Measurements from ENCODE around the gene TRAF3IP1.
"Not testable (repeated sequence)": the region's sequence is repeated elsewhere in the genome, so short reads cannot be mapped to it uniquely, and the experiment has no call there.

TRAF3IP1 gene

DNA sequence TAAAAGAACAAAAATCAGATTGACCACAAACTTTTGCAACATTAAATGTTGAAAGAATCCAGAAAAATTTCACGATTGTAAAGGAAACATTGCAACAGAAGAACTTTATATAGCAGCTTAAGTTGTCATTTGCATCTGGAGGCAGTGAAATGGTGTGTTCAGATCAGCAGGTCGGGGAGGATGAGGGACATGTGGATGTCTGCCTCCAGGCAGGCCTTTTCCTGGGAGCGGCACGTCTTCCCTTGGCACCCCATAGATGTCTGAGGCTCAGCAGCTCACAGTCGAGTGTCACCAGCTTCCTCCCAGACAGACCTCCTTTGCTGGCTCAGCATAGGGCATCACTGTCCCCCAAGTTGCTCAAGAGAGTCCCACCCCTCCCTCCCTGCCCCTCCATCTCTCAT, 62.1 kb downstream of the TRAF3IP1 start:
- DNase-seq: no peak

DNA sequence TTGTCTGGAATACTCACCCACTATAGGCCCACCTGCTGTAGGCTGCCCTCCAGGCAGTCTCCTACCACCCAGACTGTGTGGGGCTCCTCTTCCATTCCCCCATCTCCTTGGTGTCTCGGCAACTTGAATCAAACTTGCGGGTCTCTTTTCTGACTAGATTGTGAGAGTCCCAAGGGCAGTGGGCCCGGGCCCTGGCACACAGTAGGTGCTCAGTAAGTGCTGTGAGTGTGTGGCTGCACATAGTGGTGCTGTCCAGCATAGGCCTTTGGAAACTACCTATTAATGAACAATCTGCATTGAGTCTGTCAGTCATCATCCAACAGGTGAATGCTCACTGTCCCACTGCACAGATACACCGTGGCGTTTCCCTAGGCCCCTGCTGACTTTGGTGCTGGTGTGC, 62.8 kb downstream of the TRAF3IP1 start:
- no peak for DNase-seq

GRCh38 chr2:238383743-238384380, 63.5 kb downstream of the TRAF3IP1 start:
- no peak for DNase-seq

GRCh38 chr2:238387332-238387731, 67.0 kb downstream of the TRAF3IP1 start:
- DNase-seq: no peak

DNA sequence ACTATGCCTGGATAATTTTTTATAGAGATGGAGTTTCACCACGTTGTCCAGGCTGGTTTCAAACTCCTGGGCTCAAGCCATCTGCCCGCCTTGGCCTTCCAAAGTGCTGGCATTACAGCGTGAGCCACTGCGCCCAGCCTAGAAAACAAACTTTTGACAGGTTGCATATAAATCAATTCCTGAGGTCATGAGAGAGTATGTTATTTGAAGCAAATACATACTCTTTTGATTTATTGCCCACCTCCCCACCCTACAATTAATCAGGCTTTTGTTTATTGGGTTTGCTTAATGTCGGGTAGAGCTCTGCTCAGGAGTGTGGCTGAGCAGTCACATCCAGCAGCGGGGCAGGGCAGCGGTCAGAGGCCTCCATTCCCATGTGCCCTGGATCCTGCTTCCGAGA, 68.5 kb downstream of the TRAF3IP1 start:
- DNase-seq: no peak

DNA sequence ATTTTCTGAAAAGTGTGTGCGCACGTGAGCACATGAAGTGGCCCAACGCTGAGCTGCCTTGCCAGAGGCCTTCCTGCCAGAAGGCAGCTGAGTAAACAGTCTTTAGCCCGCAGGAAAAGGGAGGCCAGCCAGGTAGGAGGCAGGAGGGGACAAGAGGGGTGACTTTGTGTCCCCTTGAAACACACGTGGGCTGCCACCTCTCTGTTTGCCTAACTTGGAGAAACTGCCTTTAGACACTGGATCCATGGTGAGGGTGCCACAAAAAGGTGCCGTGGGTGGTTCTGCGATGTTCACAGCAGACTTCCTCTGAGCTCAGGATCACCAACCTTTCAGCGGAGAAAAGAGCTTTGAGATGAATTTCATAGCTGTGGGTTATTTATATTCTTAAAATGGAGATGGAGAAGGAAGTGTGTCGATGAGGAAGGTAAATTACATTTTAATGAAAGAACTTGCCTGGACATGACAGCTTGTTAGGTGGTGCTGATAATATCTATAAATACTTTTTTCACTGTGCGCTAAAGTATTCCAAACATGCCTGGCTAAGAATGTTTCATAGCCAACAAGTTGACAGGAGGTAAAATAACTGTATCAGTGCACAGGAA, 69.8 kb downstream of the TRAF3IP1 start:
- DNase-seq: no peak

GRCh38 chr2:238391042-238391689, 70.8 kb downstream of the TRAF3IP1 start:
- DNase-seq: no peak

GRCh38 chr2:238396663-238397062, 76.3 kb downstream of the TRAF3IP1 start:
- no peak for DNase-seq

GRCh38 chr2:238397356-238397755, 77.0 kb downstream of the TRAF3IP1 start:
- DNase-seq: no peak

DNA sequence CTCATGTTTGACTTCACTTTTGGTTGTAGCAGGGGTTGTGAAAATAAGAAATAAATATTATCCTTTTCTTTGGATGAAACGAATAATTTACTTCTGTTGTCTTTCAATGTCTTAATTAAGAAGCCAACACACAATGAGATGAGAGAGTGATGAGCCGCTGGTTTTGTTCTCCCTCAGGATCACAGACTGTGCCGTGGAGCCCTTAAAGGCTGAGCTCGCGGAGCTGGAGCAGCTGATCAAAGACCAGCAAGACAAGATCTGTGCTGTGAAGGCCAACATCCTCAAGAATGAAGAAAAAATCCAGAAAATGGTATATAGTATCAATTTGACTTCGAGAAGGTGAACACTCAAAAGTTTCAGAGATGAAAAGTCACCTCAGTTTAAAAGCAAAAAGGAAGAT, 78.3 kb downstream of the TRAF3IP1 start:
- DNase-seq: no peak

- DNase-seq: no peak
These were observed 78.8 kb downstream of the TRAF3IP1 start for GRCh38 chr2:238399094-238399493.

- DNase-seq: no peak
These were observed 81.2 kb downstream of the TRAF3IP1 start for GRCh38 chr2:238401551-238401950.

DNA sequence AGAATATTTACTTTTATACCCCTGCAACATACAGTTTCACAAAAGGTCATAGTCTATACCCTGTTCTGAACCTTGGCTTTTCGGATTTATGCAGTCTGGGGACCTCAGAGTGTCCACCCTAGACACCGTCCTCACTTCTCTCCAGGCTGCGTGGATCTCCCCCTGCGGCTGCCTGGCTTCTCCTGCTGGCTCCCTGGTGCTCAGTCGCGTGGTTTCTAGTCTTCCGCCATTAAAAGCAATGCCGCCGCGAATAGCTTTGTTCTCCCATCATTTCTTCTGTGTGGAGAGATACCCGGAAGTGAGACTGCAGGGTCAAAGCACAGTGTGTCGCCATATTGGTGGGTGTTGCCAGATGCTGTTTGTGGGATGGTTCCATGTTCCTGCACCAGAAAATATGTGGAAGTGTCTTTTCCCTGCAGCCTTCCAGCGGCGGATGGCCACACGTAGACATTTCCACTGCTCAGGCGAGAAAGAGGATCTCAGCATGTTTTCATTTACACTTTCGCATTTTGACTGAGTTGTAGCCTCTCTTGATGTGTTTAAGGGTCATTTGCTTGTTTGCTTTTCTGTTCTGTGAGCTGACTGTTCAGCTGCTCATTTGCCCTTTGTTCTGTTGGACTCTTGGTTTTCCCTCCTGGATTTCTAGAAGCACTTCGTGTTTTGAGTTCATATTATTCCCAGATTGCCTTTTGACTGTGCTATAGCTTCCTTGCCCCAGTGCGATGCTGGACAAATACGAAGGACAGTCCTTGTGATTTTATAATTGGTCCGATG, 83.5 kb downstream of the TRAF3IP1 start:
- DNase-seq: no peak

DNA sequence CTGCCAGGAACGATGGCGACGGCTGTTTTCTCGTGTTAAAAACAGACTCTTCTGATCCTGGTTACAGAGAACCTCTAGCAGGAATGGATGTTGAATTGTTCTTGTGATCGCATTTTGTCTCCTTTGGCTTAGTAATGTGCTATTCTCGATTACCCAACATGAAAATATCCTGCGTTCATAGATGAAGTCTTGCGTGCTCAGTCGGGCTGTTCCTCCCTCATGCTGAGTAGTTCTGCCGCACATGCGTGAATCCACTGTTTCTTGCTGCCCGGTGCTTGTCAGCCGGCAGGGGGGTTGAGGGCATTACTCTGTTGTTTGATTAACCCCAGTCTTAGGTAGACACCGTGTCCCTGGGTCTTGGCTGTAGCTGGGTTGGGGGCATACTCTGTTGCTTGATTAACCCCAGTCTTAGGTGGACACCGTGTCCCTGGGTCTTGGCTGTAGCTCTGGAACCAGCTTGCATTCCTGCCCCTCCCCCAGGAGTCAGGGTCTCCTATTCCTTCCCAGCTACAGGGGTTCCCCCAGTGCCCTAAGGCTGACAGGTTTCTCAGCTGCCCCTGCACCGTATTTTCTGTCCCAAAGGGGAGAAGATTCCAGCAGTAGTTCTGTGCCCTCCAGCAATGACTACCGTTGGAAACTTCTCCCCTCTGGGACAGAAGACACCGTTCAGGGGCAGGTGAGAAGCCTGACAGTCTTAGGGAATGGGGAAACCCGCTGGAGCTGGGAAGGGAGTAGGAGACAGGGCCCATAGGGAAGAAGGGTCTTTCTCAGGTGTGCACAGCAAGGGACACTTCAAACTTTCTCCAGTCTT, 84.3 kb downstream of the TRAF3IP1 start:
- no peak for DNase-seq

DNA sequence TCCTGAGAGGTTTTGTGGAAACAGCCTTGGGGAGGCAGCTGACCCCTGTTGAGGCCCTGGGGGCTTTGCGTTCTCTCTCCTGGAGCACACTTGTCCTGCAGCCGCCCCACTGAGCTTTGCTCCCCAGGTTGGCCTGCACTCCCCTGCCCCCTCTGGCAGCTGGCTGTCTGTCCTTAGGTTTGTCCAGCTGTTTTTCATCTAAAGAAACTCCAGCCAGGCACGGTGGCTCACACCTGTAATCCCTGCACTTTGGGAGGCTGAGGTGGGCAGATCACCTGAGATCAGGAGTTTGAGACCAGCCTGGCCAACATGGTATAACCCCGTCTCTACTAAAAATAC, 84.9 kb downstream of the TRAF3IP1 start:
- DNase-seq: not testable (repeated sequence)

GRCh38 chr2:238406221-238406997, 86.1 kb downstream of the TRAF3IP1 start:
- no peak for DNase-seq

GRCh38 chr2:238406998-238407285, 86.6 kb downstream of the TRAF3IP1 start:
- no peak for DNase-seq

GRCh38 chr2:238407566-238407965, 87.2 kb downstream of the TRAF3IP1 start:
- DNase-seq: no peak

DNA sequence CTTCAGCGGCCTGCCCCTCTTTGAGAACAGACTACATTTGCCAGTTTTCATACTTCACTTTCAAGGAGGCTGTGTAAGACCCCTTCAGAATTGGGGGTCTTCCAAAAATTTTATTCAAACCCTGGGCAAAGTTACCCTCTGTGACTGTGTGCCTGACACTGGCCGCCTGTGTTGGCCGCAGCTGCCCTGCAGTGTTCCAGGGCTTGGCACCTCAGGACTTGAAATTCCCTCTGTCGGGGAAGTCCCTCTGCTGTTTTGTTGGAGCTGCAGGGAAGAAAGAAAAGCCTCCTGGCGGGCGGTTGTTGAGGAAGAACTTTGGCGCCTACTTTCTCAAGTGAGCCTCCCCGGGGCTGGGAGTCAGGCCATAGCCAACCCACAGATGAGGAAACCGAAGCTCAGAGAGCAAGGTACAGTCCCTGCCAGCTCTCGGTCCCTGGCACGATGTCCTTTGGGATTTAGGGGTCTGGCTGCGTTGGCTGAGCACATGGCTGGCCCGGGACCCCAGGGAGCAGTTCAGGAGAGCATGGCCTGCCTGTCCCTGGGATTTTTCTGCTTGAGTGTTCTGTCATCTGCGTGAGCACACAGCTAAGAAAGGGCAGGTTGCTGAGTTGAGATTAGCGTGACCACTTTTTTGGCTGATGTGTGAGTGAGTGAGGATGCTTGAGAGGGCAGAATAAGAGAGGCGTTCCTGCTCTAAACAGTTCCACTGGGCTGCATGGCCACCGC, 88.5 kb downstream of the TRAF3IP1 start:
- no peak for DNase-seq

- no peak for DNase-seq
These were observed 89.3 kb downstream of the TRAF3IP1 start for GRCh38 chr2:238409341-238410199.

All from CD4-positive, alpha-beta T cell treated with Interleukin-15 for 1 hour (primary cell).